H1 (cell line): Measurements from ENCODE around the gene GRID1. TPM values are rescaled to one million over a fixed set of nuclear protein-coding genes. Genes with fewer than 3 reads are reported as not detected.

Source experiments
- CTCF ChIA-PET: fragments of 300-600 bp; sonication (Branson Sonifier 250); formaldehyde crosslinking; loops from one replicate; lab custom pipeline; 2021; ENCODE audit not compliant: partially characterized antibody; lab: Charles Lee
- POLR2A ChIA-PET: fragments of 300-600 bp; sonication (Branson Sonifier 250); formaldehyde crosslinking; loops from one replicate; lab custom pipeline; 2021; ENCODE audit warnings: inconsistent platforms; ENCODE audit not compliant: partially characterized antibody; lab: Charles Lee
- DNase-seq, 2 experiments: peaks; one replicate each; pipeline versions ENCODE4 v3.0.0 to v3.0.0-alpha.2; 2010 to 2022; ENCODE audit warnings: low spot score in 2 of 2, low read depth in 1 of 2, mixed read lengths in 1 of 2
- FAIRE-seq: peaks from 2 replicates; lab custom pipeline; 2011; peaks lifted over from hg19 to GRCh38; lab: Jason Lieb, UNC
- H2AFZ ChIP-seq: 2 replicates; pipeline ENCODE4 v1.8.1; 2012; ENCODE audit warnings: low read length, inconsistent platforms
- H2AK5ac ChIP-seq: 2 replicates; pipeline ENCODE4 v1.6.1; 2013; ENCODE audit warnings: low read depth, low read length
- H2BK120ac ChIP-seq: replicated peaks from 2 replicates; pipeline ENCODE3; 2013; ENCODE audit warnings: low read depth, low read length, inconsistent platforms
- H2BK12ac ChIP-seq: 2 replicates; pipeline ENCODE4 v1.6.1; 2013; ENCODE audit warnings: low read depth, low read length
- H2BK15ac ChIP-seq: 2 replicates; pipeline ENCODE4 v1.6.1; 2013; ENCODE audit warnings: low read length
- H2BK20ac ChIP-seq: 2 replicates; pipeline ENCODE4 v1.6.1; 2013; ENCODE audit warnings: low read length
- H2BK5ac ChIP-seq: 2 replicates; pipeline ENCODE4 v1.6.1; 2013; ENCODE audit warnings: low read depth, low read length
- H3K14ac ChIP-seq: 2 replicates; pipeline ENCODE4 v1.6.1; 2013; ENCODE audit warnings: inconsistent platforms; ENCODE audit not compliant: insufficient read length
- H3K18ac ChIP-seq: 2 replicates; pipeline ENCODE4 v1.6.1; 2013; ENCODE audit warnings: low read length; ENCODE audit errors: extremely low read depth
- H3K23ac ChIP-seq: 2 replicates; pipeline ENCODE4 v1.6.1; 2013; ENCODE audit warnings: inconsistent platforms; ENCODE audit not compliant: insufficient read length
- H3K23me2 ChIP-seq: 2 replicates; pipeline ENCODE4 v1.6.1; 2013; ENCODE audit warnings: low read depth, low read length
- H3K27ac ChIP-seq: 2 replicates; pipeline ENCODE4 v1.6.1; 2011; ENCODE audit warnings: low read depth, low read length, inconsistent platforms
- H3K27me3 ChIP-seq, 4 experiments: replicated peaks in 1 of 4; 1 replicate in 1 of 4; 2 replicates in 3 of 4; pipeline versions ENCODE4 v1.6.1 to v1.8.1; 2011 to 2013; ENCODE audit warnings: low read length in 3 of 4, mild to moderate bottlenecking in 3 of 4, inconsistent platforms in 2 of 4, mixed read lengths in 2 of 4, moderate library complexity in 1 of 4; ENCODE audit not compliant: control insufficient read depth in 3 of 4, insufficient read depth in 3 of 4; ENCODE audit errors: extremely low read depth in 1 of 4
- H3K36me3 ChIP-seq, 4 experiments: 2 replicates each; pipeline versions ENCODE4 v1.6.1 to v1.8.1; 2011 to 2013; ENCODE audit warnings: mild to moderate bottlenecking in 4 of 4, low read length in 3 of 4, moderate library complexity in 2 of 4, control low read depth in 1 of 4, inconsistent platforms in 1 of 4; ENCODE audit not compliant: insufficient read depth in 4 of 4, control insufficient read depth in 2 of 4
- H3K4ac ChIP-seq: replicated peaks from 2 replicates; pipeline ENCODE3; 2013; ENCODE audit warnings: low read length, low read depth, mixed read lengths, inconsistent platforms; ENCODE audit not compliant: insufficient read length
- H3K4me1 ChIP-seq, 4 experiments: replicated peaks in 1 of 4; 1 replicate in 1 of 4; 2 replicates in 3 of 4; pipeline versions ENCODE4 v1.6.1 to v1.8.1; 2011 to 2013; ENCODE audit warnings: low read length in 3 of 4, inconsistent platforms in 2 of 4, mixed read lengths in 1 of 4; ENCODE audit not compliant: insufficient read depth in 4 of 4, control insufficient read depth in 3 of 4
- H3K4me2 ChIP-seq, 2 experiments: 2 replicates each; pipeline versions ENCODE4 v1.6.1 to v1.8.1; 2011 to 2013; ENCODE audit warnings: low read depth in 2 of 2, low read length in 2 of 2, control low read depth in 1 of 2, inconsistent platforms in 1 of 2, mild to moderate bottlenecking in 1 of 2; ENCODE audit not compliant: insufficient read depth in 1 of 2
- H3K4me3 ChIP-seq, 4 experiments: fragments of 200-600, 300-600 bp in 1 of 4; sonication (generic), shearing (Covaris generic), sonication (Bioruptor Twin) in 1 of 4; 2 replicates each; pipeline versions ENCODE4 v1.5.1 to v1.8.1; 2011 to 2016; ENCODE audit warnings: low read length in 4 of 4, low read depth in 3 of 4, control low read depth in 2 of 4, inconsistent platforms in 2 of 4, mild to moderate bottlenecking in 2 of 4, mixed read lengths in 1 of 4, moderate library complexity in 1 of 4; ENCODE audit not compliant: insufficient read depth in 2 of 4; ENCODE audit errors: extremely low read depth in 1 of 4
- H3K56ac ChIP-seq: replicated peaks from 2 replicates; pipeline ENCODE3; 2013; ENCODE audit warnings: low read depth, mild to moderate bottlenecking, mixed read lengths, low read length, inconsistent platforms; ENCODE audit not compliant: insufficient read length
- H3K79me1 ChIP-seq: 2 replicates; pipeline ENCODE4 v1.6.1; 2013; ENCODE audit warnings: low read depth, low read length, control low read depth
- H3K79me2 ChIP-seq, 2 experiments: 2 replicates each; pipeline versions ENCODE4 v1.6.1 to v1.8.1; 2012 to 2013; ENCODE audit warnings: low read length in 2 of 2, mild to moderate bottlenecking in 2 of 2, inconsistent platforms in 1 of 2; ENCODE audit not compliant: insufficient read depth in 2 of 2, control insufficient read depth in 1 of 2
- H3K9ac ChIP-seq, 4 experiments: replicated peaks in 1 of 4; 1 replicate in 1 of 4; 2 replicates in 3 of 4; pipeline versions ENCODE4 v1.6.1 to v1.8.1; 2011 to 2013; ENCODE audit warnings: low read depth in 3 of 4, low read length in 3 of 4, control low read depth in 2 of 4, mild to moderate bottlenecking in 2 of 4, moderate library complexity in 2 of 4, inconsistent platforms in 1 of 4; ENCODE audit errors: extremely low read depth in 1 of 4
- H3K9me3 ChIP-seq, 2 experiments: 2 replicates each; pipeline versions ENCODE4 v1.6.1 to v1.8.1; 2012 to 2013; ENCODE audit warnings: mild to moderate bottlenecking in 2 of 2, moderate library complexity in 2 of 2, control low read depth in 1 of 2, inconsistent platforms in 1 of 2, low read depth in 1 of 2, low read length in 1 of 2, mixed read lengths in 1 of 2; ENCODE audit not compliant: insufficient read depth in 2 of 2
- H4K20me1 ChIP-seq, 2 experiments: replicated peaks in 1 of 2; 2 replicates each; pipeline versions ENCODE3 to v1.8.1; 2011 to 2013; ENCODE audit warnings: inconsistent platforms in 2 of 2, low read length in 2 of 2, mild to moderate bottlenecking in 1 of 2; ENCODE audit not compliant: insufficient read depth in 2 of 2, control insufficient read depth in 1 of 2
- H4K5ac ChIP-seq: 2 replicates; pipeline ENCODE4 v1.6.1; 2013; ENCODE audit warnings: low read length, low read depth, mixed read lengths, inconsistent platforms; ENCODE audit not compliant: insufficient read length
- H4K8ac ChIP-seq: 2 replicates; pipeline ENCODE4 v1.8.0; 2013; ENCODE audit warnings: mild to moderate bottlenecking, moderate library complexity, low read length, inconsistent platforms; ENCODE audit not compliant: insufficient read depth; ENCODE audit errors: extremely low read depth
- H4K91ac ChIP-seq: replicated peaks from 2 replicates; pipeline ENCODE3; 2013; ENCODE audit warnings: low read length, mixed read lengths, inconsistent platforms; ENCODE audit not compliant: insufficient read length
- CEBPB ChIP-seq: IDR thresholded peaks from 2 replicates; pipeline ENCODE4 v1.6.1; 2012; ENCODE audit warnings: low read depth, low read length
- EGR1 ChIP-seq: IDR thresholded peaks from 2 replicates; pipeline ENCODE4 v1.6.1; 2011; ENCODE audit warnings: low read depth, low read length, borderline replicate concordance
- HDAC2 ChIP-seq, 2 experiments: fragments of 300-600 bp in 1 of 2; sonication (generic) in 1 of 2; IDR thresholded peaks; 2 replicates each; pipeline ENCODE4 v1.6.1; 2011 to 2012; ENCODE audit warnings: low read depth in 2 of 2, low read length in 2 of 2, mild to moderate bottlenecking in 2 of 2, moderate library complexity in 2 of 2, borderline replicate concordance in 1 of 2, inconsistent platforms in 1 of 2
- KDM4A ChIP-seq: IDR thresholded peaks from one replicate; pipeline ENCODE4 v1.7.1; 2012; ENCODE audit warnings: low read depth, mild to moderate bottlenecking, moderate library complexity, low read length, inconsistent platforms; ENCODE audit not compliant: severe bottlenecking
- NANOG ChIP-seq: IDR thresholded peaks from 2 replicates; pipeline ENCODE4 v1.6.1; 2011; ENCODE audit warnings: low read length, low read depth, mild to moderate bottlenecking, inconsistent platforms; ENCODE audit not compliant: insufficient read depth, poor library complexity, severe bottlenecking
- POLR2A ChIP-seq, 2 experiments: IDR thresholded peaks; 1 replicate in 1 of 2; 2 replicates in 1 of 2; pipeline ENCODE4 v1.6.1; 2011; ENCODE audit warnings: low read depth in 2 of 2, low read length in 2 of 2, mild to moderate bottlenecking in 2 of 2; ENCODE audit errors: control extremely low read depth in 1 of 2
- POU5F1 ChIP-seq: IDR thresholded peaks from 2 replicates; pipeline ENCODE4 v1.6.1; 2011; ENCODE audit warnings: low read depth, mild to moderate bottlenecking, low read length, moderate library complexity
- RBBP5 ChIP-seq: IDR thresholded peaks from 2 replicates; pipeline ENCODE4 v1.7.1; 2012; ENCODE audit warnings: low read depth, mild to moderate bottlenecking, inconsistent platforms, low read length, moderate library complexity, borderline replicate concordance
- SIX5 ChIP-seq: IDR thresholded peaks from 2 replicates; pipeline ENCODE4 v1.6.1; 2011; ENCODE audit warnings: mild to moderate bottlenecking, low read depth, low read length
- TCF12 ChIP-seq: IDR thresholded peaks from 2 replicates; pipeline ENCODE4 v1.6.1; 2011; ENCODE audit warnings: low read depth, mild to moderate bottlenecking, low read length
- WGBS, 2 experiments: shearing (Covaris generic) in 1 of 2; methylation state at CpG; one replicate each; pipeline versions ENCODE4 v1.1.6 to v1.1.7; 2013 to 2015; ENCODE audit warnings: low lambda C conversion rate in 2 of 2, mixed read lengths in 2 of 2, inconsistent platforms in 1 of 2, low coverage in 1 of 2, missing lambda C conversion rate in 1 of 2; ENCODE audit not compliant: insufficient replicate concordance in 2 of 2, insufficient coverage in 1 of 2, insufficient read length in 1 of 2; ENCODE audit errors: extremely low coverage in 1 of 2, missing lambda C conversion rate in 1 of 2; 5-methylcytosine and 5-hydroxymethylcytosine counted together
- polyA plus RNA-seq, 7 experiments: library from polyadenylated mRNA; depleted of rRNA in 3 of 7; stranded (reverse) in 5 of 7; unstranded in 2 of 7; fragments of >200 nt in 5 of 7; fragments of 200-250 nt in 2 of 7; gene quantifications; 1 replicate in 5 of 7; 2 replicates in 1 of 7; 4 replicates in 1 of 7; pipeline versions ENCODE4 v1.2.1 to v1.2.3, GENCODE V29; 2011 to 2013; ENCODE audit warnings: missing spikeins in 2 of 7, mixed read lengths in 2 of 7
- total RNA-seq: library from RNA; stranded (reverse); fragmentation: NEBNext Ultra II Directional; extraction: Animal tissue kit (Norgen Biotek cat#: 25700); gene quantifications from 2 replicates; pipeline ENCODE4 v1.2.1, GENCODE V29; 2021

The GRID1 gene
- total and polyA plus RNA-seq, 2 of the 8 experiments (the other 6 are each of a cell fraction or from before 2014, with no cell fraction given), result 0.22 to 0.30 TPM

GRCh38 chr10:86105640-86106039 is 261.0 kb downstream of the GRID1 start:
- Histone ChIP-seq H4K8ac (no peak overlapping the region), H3K23me2 (no peaks in the 10 kb centered on the region), H3K9ac (no peak overlapping the region), H3K4me1 (no peaks in the 10 kb centered on the region), H3K18ac (no peak overlapping the region), H3K79me2 (no peaks in the 10 kb centered on the region), H2AFZ (no peak overlapping the region), H2BK12ac (no peak overlapping the region), H3K9me3 (no peaks in the 10 kb centered on the region), H2BK15ac (no peak overlapping the region), H3K56ac (no peak overlapping the region), H3K36me3 (no peaks in the 10 kb centered on the region), H3K4ac (no peak overlapping the region), H3K79me1 (no peaks in the 10 kb centered on the region), H3K27me3 (no peaks in the 10 kb centered on the region), H2BK120ac (no peak overlapping the region), H2AK5ac (no peak overlapping the region), H3K4me2 (no peak overlapping the region), H3K23ac (no peak overlapping the region), H3K27ac (no peak overlapping the region), H3K4me3 (no peak overlapping the region), H3K14ac (no peak overlapping the region), H4K91ac (no peak overlapping the region), H2BK20ac (no peak overlapping the region), H4K5ac (no peak overlapping the region), H2BK5ac (no peak overlapping the region), H4K20me1 (no peaks in the 10 kb centered on the region)
- DNase-seq (no peak), FAIRE-seq (no peak)
- WGBS, 2 experiments, result 85% methylated on average over 4 of the region's 4 CpGs; no CpG with 5 or more reads in 1 of the 2 experiments
- TF ChIP-seq SIX5 (no peak), RBBP5 (no peak), POU5F1 (no peak), EGR1 (no peak), HDAC2 (IDR thresholded peaks at IDR 0.05; ENCODE audit: borderline replicate concordance in 1 of 2, low read depth in 2 of 2, low read length in 2 of 2) (no peak), CEBPB (no peak), NANOG (no peak), POLR2A (IDR thresholded peaks at IDR 0.05; ENCODE audit: control extremely low read depth in 1 of 2, low read depth in 2 of 2, low read length in 2 of 2) (no peak), KDM4A (no peak), TCF12 (no peak)
- CTCF ChIA-PET, result interaction anchor here (0.6 to 4.2 kb wide), 4 partner anchors 17 to 271 kb away, joined by 3 to 11 read pairs (median 4); no protein-coding TSS in a partner anchor
- POLR2A ChIA-PET, result no interaction called here
